Activated CD8-positive, alpha-beta memory T cell treated with anti-CD3 and anti-CD28 coated beads, Interleukin-2, amount 50 U/mL, for 24 hours (primary cell): ENCODE measurements around the gene POGK.
"Not testable (repeated sequence)": the region's sequence is repeated elsewhere in the genome, so short reads cannot be mapped to it uniquely, and the experiment has no call there.

Experiments
- DNase-seq: peaks from one replicate; pipeline ENCODE4 v3.0.0-alpha.2; 2020; ENCODE audit errors: extremely low read depth

The POGK gene

GRCh38 chr1:166857995-166858394 lies 18.7 kb downstream of the POGK start:
- DNase-seq, result no peak

DNA sequence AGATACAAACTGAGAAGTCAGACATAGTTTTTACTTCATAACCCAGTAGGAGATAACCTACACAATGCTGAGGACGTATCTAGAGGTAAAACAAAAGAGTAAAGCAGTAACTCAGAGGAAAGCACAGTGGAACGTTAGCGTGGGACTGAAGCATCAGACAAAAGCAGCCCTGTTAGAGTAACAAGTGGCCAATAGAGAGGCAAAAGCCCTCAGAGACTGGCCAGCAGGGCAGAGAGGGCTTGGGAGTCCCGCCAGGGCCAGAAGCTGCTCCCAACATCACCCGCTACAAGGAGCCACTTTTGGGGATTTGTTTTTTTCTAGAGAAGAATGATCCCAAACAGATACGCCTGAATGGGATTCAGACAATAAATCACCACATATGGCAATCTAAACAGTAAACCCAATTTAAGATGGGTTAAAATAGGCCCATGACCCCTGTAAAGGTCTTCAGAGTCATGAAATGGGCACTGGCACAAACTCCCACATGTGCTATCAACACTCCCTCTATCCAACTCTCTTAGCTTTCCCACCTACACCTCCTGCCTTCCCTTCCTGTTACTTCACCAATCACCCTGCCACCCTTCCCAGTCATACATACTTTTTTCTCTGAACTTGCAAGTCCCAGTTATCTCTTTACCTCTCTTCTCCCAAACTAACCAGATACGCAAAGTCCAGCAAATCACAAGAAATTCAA lies 19.6 kb downstream of the POGK start:
- no peak for DNase-seq

DNA sequence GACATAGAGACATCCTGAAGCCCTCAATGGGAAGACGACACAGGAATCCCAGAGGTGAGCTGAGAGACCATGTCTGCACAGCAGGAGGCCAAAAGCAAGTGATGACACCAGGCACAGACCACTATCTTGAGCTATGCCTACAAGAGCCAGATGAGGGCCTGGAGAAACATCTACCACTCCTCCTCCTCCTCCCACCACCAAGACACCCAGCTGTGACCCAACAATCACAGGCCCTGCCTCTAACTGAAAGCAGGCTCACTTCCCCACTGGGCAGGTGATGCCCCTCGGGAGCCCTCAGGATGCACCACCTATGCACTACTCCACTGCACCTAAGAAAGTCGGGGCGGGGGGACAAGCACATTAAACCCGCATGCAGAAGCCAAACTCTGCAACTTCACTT lies 20.3 kb downstream of the POGK start:
- DNase-seq, result no peak

GRCh38 chr1:166865926-166866325 lies 26.7 kb downstream of the POGK start:
- no peak for DNase-seq

DNA sequence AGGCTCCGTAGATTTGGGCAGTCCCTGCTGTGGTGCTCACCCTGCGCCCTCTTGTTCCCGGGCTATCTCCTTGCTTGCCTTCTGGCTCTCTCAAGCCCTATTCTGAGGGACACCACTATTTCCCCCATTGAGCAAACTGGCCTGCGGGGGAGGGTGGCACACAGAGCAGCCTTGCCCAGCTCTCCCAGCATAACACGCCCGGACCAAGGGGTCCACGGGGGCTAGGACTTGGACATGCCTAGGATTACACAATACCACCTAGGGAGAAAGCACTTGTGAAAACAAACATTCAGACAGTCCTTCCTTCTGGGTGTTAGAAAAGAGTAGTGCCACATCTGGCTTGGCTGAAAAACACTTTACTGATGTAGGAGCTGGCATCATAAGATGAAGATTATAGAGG lies 29.4 kb downstream of the POGK start:
- DNase-seq, result no peak

DNA sequence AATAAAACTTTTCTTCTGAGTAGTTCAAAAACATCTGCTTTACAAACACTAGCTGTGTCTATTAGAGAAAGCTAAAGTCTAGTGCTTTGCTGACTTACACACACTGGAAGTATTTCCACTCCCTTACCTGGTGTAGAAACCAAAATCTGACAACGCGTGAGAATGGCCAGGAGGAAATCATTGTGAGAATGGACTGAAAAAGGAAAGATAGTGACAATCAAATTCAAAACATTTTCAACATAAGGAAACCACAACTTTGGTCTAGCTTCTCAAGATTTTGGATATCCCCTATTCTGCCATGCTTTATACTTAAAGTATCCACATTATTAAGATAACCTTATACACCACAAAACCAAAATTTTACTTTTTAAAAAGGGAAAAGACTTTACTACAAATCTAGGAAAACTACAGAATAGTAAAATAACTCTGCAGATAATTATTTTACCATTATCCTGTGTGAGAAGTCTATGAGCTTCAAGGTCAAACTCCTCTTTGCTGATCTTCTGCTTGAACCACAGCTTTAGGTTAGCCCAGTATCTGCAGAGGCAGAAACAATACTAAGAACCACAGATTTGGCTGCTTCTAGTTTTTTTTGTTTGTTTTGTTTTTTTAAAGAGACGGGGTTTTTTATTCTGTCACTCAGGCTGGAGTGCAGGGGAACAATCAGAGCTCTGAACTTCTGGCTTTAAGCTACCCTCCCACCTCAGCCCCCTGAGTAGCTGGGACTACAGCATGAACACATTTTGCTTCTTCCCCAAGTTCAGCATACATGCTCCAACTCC lies 30.2 kb downstream of the POGK start:
- no peak for DNase-seq

DNA sequence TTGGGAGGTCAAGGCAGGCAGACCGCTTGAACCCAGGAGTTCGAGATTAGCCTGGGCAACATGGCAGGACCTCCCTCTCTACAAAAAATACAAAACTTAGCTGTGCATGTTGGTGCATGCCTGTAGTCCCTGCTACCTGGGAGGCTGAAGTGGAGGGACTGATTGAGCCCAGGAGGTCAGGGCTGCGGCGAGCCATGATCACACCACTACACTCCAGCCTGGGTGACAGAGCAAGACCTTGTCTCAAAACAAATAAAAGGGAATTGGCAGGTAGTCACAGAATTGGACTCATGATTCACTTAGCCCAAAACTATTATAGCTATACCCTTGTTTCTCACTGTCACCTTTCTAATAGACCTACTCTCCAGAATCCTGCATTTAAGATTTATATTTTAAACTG lies 31.3 kb downstream of the POGK start:
- no peak for DNase-seq

- DNase-seq, result no peak
Observed at GRCh38 chr1:166874464-166874863, 35.2 kb downstream of the POGK start.

- no peak for DNase-seq
Observed at GRCh38 chr1:166875302-166875733, 36.0 kb downstream of the POGK start.

DNA sequence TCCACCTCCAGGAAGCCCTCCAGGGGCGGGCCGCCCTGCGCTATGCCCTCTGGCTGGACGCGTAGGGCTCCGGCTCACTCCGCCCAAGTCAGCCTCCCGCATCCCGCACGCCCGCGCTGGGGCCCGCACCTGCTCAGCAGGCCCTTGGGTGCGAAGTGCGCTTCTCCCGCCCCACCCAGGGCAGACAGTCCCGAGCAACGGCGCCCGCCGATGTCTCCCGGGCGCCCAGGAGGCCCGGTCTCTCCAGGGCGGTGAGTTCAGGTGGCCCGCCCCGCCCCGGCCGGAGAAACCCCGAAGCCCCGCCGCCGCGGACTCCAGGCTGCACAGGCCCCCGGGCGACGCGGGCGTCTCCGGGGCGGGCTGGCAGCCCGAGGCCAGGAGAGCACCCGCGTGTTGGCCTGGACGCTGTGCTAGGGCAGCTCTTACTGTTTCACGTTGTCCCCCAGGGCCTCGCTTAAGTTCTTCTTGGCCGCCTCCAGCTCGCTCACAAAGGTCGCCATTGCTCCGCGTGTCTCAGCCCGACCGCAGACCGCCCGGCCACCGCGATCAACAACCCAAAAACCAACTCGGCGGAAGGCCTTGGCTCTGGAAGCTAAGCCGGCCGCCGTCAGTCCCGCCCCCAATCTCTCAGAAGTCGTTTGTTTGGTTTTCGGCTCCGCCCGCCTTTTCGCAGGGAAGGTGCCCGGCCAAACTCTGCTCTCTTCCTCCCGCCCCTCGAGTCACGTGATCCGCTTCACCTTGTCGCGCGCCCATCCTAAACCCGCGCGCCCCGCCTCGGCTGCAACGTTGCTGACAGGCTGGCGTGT lies 36.7 kb downstream of the POGK start, which contains the start of gene TADA1:
TSS of gene TADA1 (minus strand) at position 531 of the 806 bp plus-strand sequence. CDS start at position 500, 31 bp downstream.
- peak; percentile 97 for DNase-seq

DNA sequence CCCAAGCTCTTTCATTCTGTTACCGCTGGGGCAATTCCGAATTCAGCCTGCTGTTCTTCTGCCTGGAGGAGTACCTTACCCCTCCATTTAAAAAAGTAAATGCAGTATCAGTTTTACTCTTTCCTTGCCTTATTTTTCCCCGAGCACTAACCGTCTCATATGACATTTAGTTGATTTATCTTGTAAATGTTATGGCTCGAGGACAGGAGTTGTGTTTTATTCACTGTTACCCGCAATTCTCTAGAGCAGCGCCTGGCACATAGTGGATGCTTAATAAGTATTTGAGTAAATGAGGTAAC lies 37.2 kb downstream of the POGK start:
- DNase-seq, result no peak

GRCh38 chr1:166878173-166878917 lies 39.1 kb downstream of the POGK start:
- not testable (repeated sequence) for DNase-seq

DNA sequence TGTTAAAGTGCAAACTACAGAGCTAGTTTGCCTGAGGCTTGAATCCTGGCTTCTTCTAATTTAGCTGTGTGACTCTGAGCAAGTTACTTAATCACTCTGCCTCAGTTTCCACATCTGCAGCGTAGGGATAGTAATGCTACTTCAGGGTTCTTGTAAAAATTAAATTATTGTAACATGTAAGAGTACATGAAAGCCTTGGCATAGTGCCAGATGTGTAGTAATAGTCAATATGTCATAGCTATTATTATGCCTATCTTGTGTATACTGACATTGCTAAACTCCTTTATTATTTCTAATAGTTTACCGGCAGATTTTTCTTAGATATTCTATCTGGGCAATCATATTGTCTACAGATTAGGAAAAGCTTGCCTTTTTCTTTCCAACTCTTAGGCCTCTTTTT lies 43.6 kb downstream of the POGK start:
- no peak for DNase-seq

GRCh38 chr1:166884040-166884642 lies 44.9 kb downstream of the POGK start:
- DNase-seq, result no peak

DNA sequence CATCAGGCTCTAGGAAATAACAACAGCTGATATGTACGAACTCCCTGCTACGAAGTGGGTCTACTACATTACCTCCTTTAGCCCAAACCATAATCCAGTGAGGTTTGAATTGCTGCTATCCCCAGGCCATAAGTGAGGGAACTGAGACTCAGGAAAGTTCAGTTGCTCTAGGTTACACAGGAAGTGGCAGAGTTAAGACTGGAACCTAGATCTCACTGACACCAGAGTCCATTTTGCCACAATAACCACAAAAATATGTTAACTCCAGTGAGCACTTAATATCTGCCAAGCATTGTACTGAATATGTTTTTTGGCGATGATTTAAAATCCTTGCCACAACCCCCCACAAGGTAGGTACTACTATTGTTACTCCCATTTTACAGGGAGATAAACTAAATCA lies 45.7 kb downstream of the POGK start:
- no peak for DNase-seq

- no peak for DNase-seq
Observed at GRCh38 chr1:166888373-166889111, 49.3 kb downstream of the POGK start.

DNA sequence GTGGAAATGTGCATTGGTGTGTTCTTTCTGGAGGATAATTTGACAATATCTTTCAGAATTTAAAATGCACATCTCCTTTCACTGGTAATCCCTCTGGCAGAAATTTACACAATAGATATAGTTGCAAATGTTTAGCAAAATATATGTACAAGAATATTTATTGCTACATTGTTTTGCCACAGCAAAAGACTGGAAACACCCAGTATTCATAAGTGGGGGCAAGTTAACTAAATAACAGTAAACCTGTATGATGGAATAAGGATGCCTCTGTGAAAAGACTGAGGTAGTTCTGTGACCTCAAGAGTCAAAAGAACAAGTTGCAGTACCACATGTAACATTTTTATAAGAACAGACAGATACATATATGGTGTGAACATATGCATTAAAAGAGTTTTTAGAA lies 50.5 kb downstream of the POGK start:
- no peak for DNase-seq

DNA sequence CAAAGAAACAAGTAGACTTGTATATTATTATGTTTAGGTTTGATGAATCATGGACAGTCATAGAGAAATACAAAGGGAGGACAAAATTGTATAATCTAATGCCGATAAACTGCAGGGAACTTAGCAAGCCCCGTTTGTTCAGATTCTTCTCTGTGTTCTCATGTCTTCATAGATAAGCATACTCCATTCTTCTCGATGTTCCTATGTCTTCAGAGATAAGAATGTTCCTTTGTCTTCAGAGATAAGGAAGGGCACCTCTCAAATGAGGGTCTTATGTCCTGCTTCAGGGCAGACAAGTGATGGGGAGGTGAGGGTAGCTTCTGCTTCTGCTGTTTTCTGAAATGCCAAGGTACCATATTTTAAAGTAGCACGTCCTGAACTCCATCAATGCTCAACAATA lies 56.5 kb downstream of the POGK start:
- no peak for DNase-seq

DNA sequence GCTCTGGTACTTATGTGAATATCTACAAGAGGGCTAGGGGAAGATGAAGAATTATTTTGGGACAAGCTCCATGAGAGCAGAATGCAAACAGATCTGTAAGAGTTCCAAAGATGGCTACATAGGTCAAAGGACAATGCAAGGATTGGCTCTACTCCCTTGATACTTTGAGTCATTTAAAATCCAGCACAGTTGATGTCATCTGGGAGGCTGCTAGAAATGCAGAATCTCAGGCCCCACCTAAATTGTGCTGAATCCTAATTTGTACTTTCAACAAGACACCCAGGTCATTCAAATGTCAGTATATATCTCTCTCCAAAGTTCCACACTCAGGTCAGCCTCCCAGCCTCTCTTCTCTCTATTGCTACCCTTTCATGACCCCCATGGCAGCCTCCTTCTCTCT lies 60.5 kb downstream of the POGK start:
- DNase-seq, result no peak

- DNase-seq, result no peak
Observed at GRCh38 chr1:166900987-166901386, 61.7 kb downstream of the POGK start.

DNA sequence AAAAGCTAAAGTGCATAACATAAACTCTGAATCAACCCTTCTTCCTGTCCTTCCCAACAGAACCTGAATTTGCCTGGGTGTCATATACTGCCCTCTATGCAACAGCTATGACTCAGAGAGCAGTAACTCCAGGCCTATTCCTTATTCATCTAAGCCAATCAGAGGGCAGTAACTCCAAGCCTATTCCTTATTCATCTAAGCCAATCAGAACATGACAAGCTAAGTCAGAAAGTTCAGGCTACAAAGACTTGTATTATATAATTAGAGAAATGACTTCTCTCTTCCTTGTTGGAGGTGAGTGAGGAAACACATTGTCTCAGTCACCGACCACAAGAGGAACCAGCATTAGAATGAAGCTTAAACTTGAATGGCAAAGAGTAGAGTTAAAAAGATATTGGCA lies 63.0 kb downstream of the POGK start:
- DNase-seq, result no peak
